Measurements from ENCODE around the gene SHISAL1.

The SHISAL1 gene

GRCh38 chr22:44220727-44221680 is 91.7 kb downstream of the SHISAL1 start:
- Histone ChIP-seq H4K8ac (ENCODE audit: low read depth, low read length) (no peak overlapping the region), H3K23ac (ENCODE audit: low read length) (no peak overlapping the region), H4K12ac (ENCODE audit: low read depth, low read length) (no peak overlapping the region), H2AK5ac (ENCODE audit: low read length) (no peak overlapping the region), H3K36me3 (ENCODE audit: control insufficient read depth in 1 of 2, insufficient read depth in 2 of 2, low read length in 2 of 2) (no peaks in the 10 kb centered on the region), H3K4ac (ENCODE audit: low read depth, low read length) (no peak overlapping the region), H3K79me2 (ENCODE audit: control insufficient read depth, insufficient read depth, low read length, poor library complexity) (no peaks in the 10 kb centered on the region), H3K14ac (ENCODE audit: low read length) (no peak overlapping the region), H3K18ac (ENCODE audit: low read length) (no peak overlapping the region), H3K4me3 (ENCODE audit: low read depth, low read length) (no peak overlapping the region), H3K79me1 (ENCODE audit: low read length) (no peaks in the 10 kb centered on the region), H3K4me2 (ENCODE audit: low read length) (no peak overlapping the region), H2AFZ (ENCODE audit: insufficient read depth, low read length, poor library complexity) (no peak overlapping the region), H3K27ac (ENCODE audit: low read depth, low read length) (no peak overlapping the region), H3K9ac (ENCODE audit: low read length) (no peak overlapping the region), H2BK120ac (ENCODE audit: insufficient read depth, low read length, poor library complexity) (no peak overlapping the region), H3K4me1 (ENCODE audit: control insufficient read depth in 1 of 2, insufficient read depth in 2 of 2, low read length in 2 of 2) (no peaks in the 10 kb centered on the region), H3K9me3 (ENCODE audit: insufficient read depth, low read depth, low read length) (peaks cover 6% of the 10 kb centered on the region), H2BK12ac (ENCODE audit: low read length) (no peak overlapping the region), H3K27me3 (ENCODE audit: insufficient read depth, low read length) (no peaks in the 10 kb centered on the region), H4K91ac (ENCODE audit: low read depth, low read length) (no peak overlapping the region), H2BK5ac (ENCODE audit: low read depth, low read length, poor library complexity) (no peak overlapping the region)
- DNase-seq, result no peak
- no CpG with 5 or more reads among the region's 23 CpGs for WGBS (ENCODE audit: extremely low coverage, insufficient coverage, insufficient read length)

- no CpG with 5 or more reads among the region's 21 CpGs for WGBS (ENCODE audit: extremely low coverage, insufficient coverage, insufficient read length)
- no peak overlapping the region for H2BK12ac ChIP-seq (ENCODE audit: low read length)
- H3K18ac ChIP-seq (ENCODE audit: low read length), result no peak overlapping the region
- H2AFZ ChIP-seq (ENCODE audit: insufficient read depth, low read length, poor library complexity), result no peak overlapping the region
- no peak for DNase-seq
- no peak overlapping the region for H4K8ac ChIP-seq (ENCODE audit: low read depth, low read length)
- H3K4ac ChIP-seq (ENCODE audit: low read depth, low read length), result no peak overlapping the region
- no peaks in the 10 kb centered on the region for H3K27me3 ChIP-seq (ENCODE audit: insufficient read depth, low read length)
- H3K79me2 ChIP-seq (ENCODE audit: control insufficient read depth, insufficient read depth, low read length, poor library complexity), result no peaks in the 10 kb centered on the region
- H2AK5ac ChIP-seq (ENCODE audit: low read length), result no peak overlapping the region
- H3K9ac ChIP-seq (ENCODE audit: low read length), result no peak overlapping the region
- no peak overlapping the region for H2BK5ac ChIP-seq (ENCODE audit: low read depth, low read length, poor library complexity)
- H3K27ac ChIP-seq (ENCODE audit: low read depth, low read length), result no peak overlapping the region
- no peaks in the 10 kb centered on the region for H3K79me1 ChIP-seq (ENCODE audit: low read length)
- H3K4me1 ChIP-seq (ENCODE audit: control insufficient read depth in 1 of 2, insufficient read depth in 2 of 2, low read length in 2 of 2), result no peaks in the 10 kb centered on the region
- H3K36me3 ChIP-seq (ENCODE audit: control insufficient read depth in 1 of 2, insufficient read depth in 2 of 2, low read length in 2 of 2), result no peaks in the 10 kb centered on the region
- H3K4me2 ChIP-seq (ENCODE audit: low read length), result no peak overlapping the region
- H3K14ac ChIP-seq (ENCODE audit: low read length), result no peak overlapping the region
- no peak overlapping the region for H2BK120ac ChIP-seq (ENCODE audit: insufficient read depth, low read length, poor library complexity)
- peaks cover 10% of the 10 kb centered on the region for H3K9me3 ChIP-seq (ENCODE audit: insufficient read depth, low read depth, low read length)
- no peak overlapping the region for H3K23ac ChIP-seq (ENCODE audit: low read length)
- no peak overlapping the region for H4K91ac ChIP-seq (ENCODE audit: low read depth, low read length)
- H3K4me3 ChIP-seq (ENCODE audit: low read depth, low read length), result no peak overlapping the region
- H4K12ac ChIP-seq (ENCODE audit: low read depth, low read length), result no peak overlapping the region
Observed at GRCh38 chr22:44219101-44219870, 93.5 kb downstream of the SHISAL1 start.

- Histone ChIP-seq H3K4ac (ENCODE audit: low read depth, low read length) (no peak overlapping the region), H3K4me2 (ENCODE audit: low read length) (no peak overlapping the region), H3K27ac (ENCODE audit: low read depth, low read length) (no peak overlapping the region), H3K9me3 (ENCODE audit: insufficient read depth, low read depth, low read length) (peaks cover 10% of the 10 kb centered on the region), H3K79me2 (ENCODE audit: control insufficient read depth, insufficient read depth, low read length, poor library complexity) (no peaks in the 10 kb centered on the region), H4K12ac (ENCODE audit: low read depth, low read length) (no peak overlapping the region), H2BK12ac (ENCODE audit: low read length) (no peak overlapping the region), H3K36me3 (ENCODE audit: control insufficient read depth in 1 of 2, insufficient read depth in 2 of 2, low read length in 2 of 2) (no peaks in the 10 kb centered on the region), H4K8ac (ENCODE audit: low read depth, low read length) (no peak overlapping the region), H3K4me3 (ENCODE audit: low read depth, low read length) (no peak overlapping the region), H2BK5ac (ENCODE audit: low read depth, low read length, poor library complexity) (no peak overlapping the region), H3K27me3 (ENCODE audit: insufficient read depth, low read length) (no peaks in the 10 kb centered on the region), H2BK120ac (ENCODE audit: insufficient read depth, low read length, poor library complexity) (no peak overlapping the region), H4K91ac (ENCODE audit: low read depth, low read length) (no peak overlapping the region), H3K9ac (ENCODE audit: low read length) (no peak overlapping the region), H3K18ac (ENCODE audit: low read length) (no peak overlapping the region), H3K23ac (ENCODE audit: low read length) (no peak overlapping the region), H3K4me1 (ENCODE audit: control insufficient read depth in 1 of 2, insufficient read depth in 2 of 2, low read length in 2 of 2) (no peaks in the 10 kb centered on the region), H2AK5ac (ENCODE audit: low read length) (no peak overlapping the region), H2AFZ (ENCODE audit: insufficient read depth, low read length, poor library complexity) (no peak overlapping the region), H3K79me1 (ENCODE audit: low read length) (no peaks in the 10 kb centered on the region), H3K14ac (ENCODE audit: low read length) (no peak overlapping the region)
- WGBS (ENCODE audit: extremely low coverage, insufficient coverage, insufficient read length), result no CpG with 5 or more reads among the region's 6 CpGs
- no peak for DNase-seq
Observed at GRCh38 chr22:44218071-44218470, 94.7 kb downstream of the SHISAL1 start.

- no peak overlapping the region for H3K23ac ChIP-seq (ENCODE audit: low read length)
- H3K79me1 ChIP-seq (ENCODE audit: low read length), result no peaks in the 10 kb centered on the region
- H3K4me2 ChIP-seq (ENCODE audit: low read length), result no peak overlapping the region
- H2BK12ac ChIP-seq (ENCODE audit: low read length), result no peak overlapping the region
- H3K27ac ChIP-seq (ENCODE audit: low read depth, low read length), result no peak overlapping the region
- H2AFZ ChIP-seq (ENCODE audit: insufficient read depth, low read length, poor library complexity), result no peak overlapping the region
- H2BK5ac ChIP-seq (ENCODE audit: low read depth, low read length, poor library complexity), result no peak overlapping the region
- H3K27me3 ChIP-seq (ENCODE audit: insufficient read depth, low read length), result no peaks in the 10 kb centered on the region
- no peak overlapping the region for H4K91ac ChIP-seq (ENCODE audit: low read depth, low read length)
- no peak overlapping the region for H4K12ac ChIP-seq (ENCODE audit: low read depth, low read length)
- WGBS (ENCODE audit: extremely low coverage, insufficient coverage, insufficient read length), result no CpG with 5 or more reads among the region's 7 CpGs
- no peaks in the 10 kb centered on the region for H3K79me2 ChIP-seq (ENCODE audit: control insufficient read depth, insufficient read depth, low read length, poor library complexity)
- no peak overlapping the region for H3K9ac ChIP-seq (ENCODE audit: low read length)
- H4K8ac ChIP-seq (ENCODE audit: low read depth, low read length), result no peak overlapping the region
- H2BK120ac ChIP-seq (ENCODE audit: insufficient read depth, low read length, poor library complexity), result no peak overlapping the region
- DNase-seq, result no peak
- H2AK5ac ChIP-seq (ENCODE audit: low read length), result no peak overlapping the region
- no peak overlapping the region for H3K4me3 ChIP-seq (ENCODE audit: low read depth, low read length)
- H3K36me3 ChIP-seq (ENCODE audit: control insufficient read depth in 1 of 2, insufficient read depth in 2 of 2, low read length in 2 of 2), result no peaks in the 10 kb centered on the region
- H3K9me3 ChIP-seq (ENCODE audit: insufficient read depth, low read depth, low read length), result peaks cover 10% of the 10 kb centered on the region
- no peaks in the 10 kb centered on the region for H3K4me1 ChIP-seq (ENCODE audit: control insufficient read depth in 1 of 2, insufficient read depth in 2 of 2, low read length in 2 of 2)
- H3K4ac ChIP-seq (ENCODE audit: low read depth, low read length), result no peak overlapping the region
- H3K14ac ChIP-seq (ENCODE audit: low read length), result no peak overlapping the region
- no peak overlapping the region for H3K18ac ChIP-seq (ENCODE audit: low read length)
Observed at GRCh38 chr22:44217346-44217745, 95.4 kb downstream of the SHISAL1 start.
